Measurements from ENCODE around the gene KCNAB2.

The KCNAB2 gene

DNA sequence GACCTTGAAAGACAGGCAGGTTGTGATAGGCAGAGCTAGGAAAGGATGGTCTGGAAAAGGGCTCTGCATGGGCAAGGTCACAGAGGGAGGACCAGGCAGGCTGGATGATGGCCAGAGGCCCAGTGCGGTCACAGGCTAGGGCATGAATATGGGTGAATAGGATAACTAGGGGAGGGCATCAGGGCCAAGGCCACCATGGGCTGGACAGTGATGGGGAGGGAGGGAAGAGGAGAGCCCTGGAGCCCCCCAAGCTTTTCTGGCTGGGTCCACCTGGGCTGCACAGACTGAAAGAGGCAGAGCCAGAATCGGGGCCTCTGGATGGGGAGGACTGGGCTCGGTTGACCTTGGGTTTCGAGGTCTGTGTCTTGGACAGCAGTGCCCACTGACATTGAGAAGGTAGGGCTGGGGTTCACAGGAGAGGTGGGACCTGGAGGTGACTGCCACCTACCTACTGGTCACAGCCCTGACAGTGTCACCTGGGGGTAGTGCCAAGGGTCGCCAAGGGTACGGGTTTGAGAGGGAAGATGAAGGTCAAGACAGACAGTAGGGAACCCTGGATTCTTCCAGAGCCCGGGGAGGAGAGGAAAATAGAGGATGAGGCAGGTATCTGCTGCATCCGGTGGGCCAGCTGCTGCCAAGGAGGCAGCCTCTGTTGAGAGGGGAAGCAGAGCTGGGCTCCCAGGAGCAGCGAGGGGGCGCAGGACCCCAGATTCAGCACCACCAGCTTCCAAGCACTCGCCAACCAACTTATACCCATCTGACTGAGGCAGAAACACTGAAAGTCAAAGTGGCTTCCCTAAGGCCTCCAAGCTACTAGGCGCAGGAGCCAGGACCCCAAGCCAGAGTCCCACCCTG is 47.4 kb upstream of the KCNAB2 start:
- TF ChIP-seq EZH2phosphoT487 (IDR thresholded peaks at IDR 0.05; ENCODE audit: low read length), result no peak
- H3K4me1 ChIP-seq (ENCODE audit: low read length), result peaks cover 13% of the 10 kb centered on the region; the same call in 1 of the 2 replicates
- H3K27ac ChIP-seq (ENCODE audit: low read length), result no peak overlapping the region

DNA sequence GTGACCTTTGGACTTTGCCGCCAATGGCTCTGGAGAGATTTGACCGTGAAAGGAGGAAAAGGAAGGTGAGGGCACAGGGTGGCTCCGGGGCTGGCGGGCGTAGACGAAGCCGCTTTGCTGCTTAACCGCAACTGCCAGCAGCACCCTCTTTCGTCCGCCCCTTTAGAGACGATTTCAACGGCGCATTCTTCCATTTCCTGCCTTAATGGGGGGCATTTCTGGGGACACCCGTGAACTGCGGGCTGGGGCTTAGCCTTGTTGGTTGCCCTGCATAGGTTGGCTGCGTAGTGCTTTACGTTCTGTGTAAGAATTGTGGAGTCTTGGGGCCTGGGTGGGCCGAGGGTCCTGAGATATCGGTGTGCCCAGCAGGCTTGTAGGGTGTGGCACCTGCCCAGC is 46.8 kb upstream of the KCNAB2 start:
- H4K20me1 ChIP-seq (ENCODE audit: insufficient read depth, low read length), result peaks cover 14% of the 10 kb centered on the region
- H3K9me2 ChIP-seq (replicated peaks; ENCODE audit: insufficient read depth, low read length), result no peaks in the 10 kb centered on the region
- H3K9me3 ChIP-seq (replicated peaks; ENCODE audit: insufficient read depth, low read length), result no peaks in the 10 kb centered on the region
- H3K9ac ChIP-seq (ENCODE audit: low read length), result no peak overlapping the region
- H3K4me1 ChIP-seq (ENCODE audit: low read length), result peaks cover 13% of the 10 kb centered on the region; the same call in 1 of the 2 replicates
- no peaks in the 10 kb centered on the region for H3K27me3 ChIP-seq (replicated peaks; ENCODE audit: insufficient read depth, low read length)
- no peak overlapping the region for H2AFZ ChIP-seq (ENCODE audit: low read length)
- TF ChIP-seq, protein P1, sequence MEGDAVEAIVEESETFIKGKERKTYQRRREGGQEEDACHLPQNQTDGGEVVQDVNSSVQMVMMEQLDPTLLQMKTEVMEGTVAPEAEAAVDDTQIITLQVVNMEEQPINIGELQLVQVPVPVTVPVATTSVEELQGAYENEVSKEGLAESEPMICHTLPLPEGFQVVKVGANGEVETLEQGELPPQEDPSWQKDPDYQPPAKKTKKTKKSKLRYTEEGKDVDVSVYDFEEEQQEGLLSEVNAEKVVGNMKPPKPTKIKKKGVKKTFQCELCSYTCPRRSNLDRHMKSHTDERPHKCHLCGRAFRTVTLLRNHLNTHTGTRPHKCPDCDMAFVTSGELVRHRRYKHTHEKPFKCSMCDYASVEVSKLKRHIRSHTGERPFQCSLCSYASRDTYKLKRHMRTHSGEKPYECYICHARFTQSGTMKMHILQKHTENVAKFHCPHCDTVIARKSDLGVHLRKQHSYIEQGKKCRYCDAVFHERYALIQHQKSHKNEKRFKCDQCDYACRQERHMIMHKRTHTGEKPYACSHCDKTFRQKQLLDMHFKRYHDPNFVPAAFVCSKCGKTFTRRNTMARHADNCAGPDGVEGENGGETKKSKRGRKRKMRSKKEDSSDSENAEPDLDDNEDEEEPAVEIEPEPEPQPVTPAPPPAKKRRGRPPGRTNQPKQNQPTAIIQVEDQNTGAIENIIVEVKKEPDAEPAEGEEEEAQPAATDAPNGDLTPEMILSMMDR (IDR thresholded peaks at IDR 0.05; ENCODE audit: low read length), result no peak
- no peak for TF ChIP-seq EZH2 (optimal IDR thresholded peaks at IDR 0.05; ENCODE audit: low read depth, low read length)
- no peak for TF ChIP-seq EZH2phosphoT487 (IDR thresholded peaks at IDR 0.05; ENCODE audit: low read length)
- no peak overlapping the region for H3K4me2 ChIP-seq (ENCODE audit: low read depth, low read length)
- peaks cover 7% of the 10 kb centered on the region; the same call in 1 of the 2 replicates for H3F3A ChIP-seq (ENCODE audit: insufficient read depth, low read length)
- no peaks in the 10 kb centered on the region for H3K36me3 ChIP-seq (replicated peaks; ENCODE audit: insufficient read depth, low read length)
- DNase-seq, result no peak
- no peak overlapping the region for H3K4me3 ChIP-seq (ENCODE audit: low read length)
- H3K27ac ChIP-seq (ENCODE audit: low read length), result no peak overlapping the region
- H3K79me2 ChIP-seq (ENCODE audit: low read length), result peaks cover 100% of the 10 kb centered on the region

More for the DNA sequence above, 47.4 kb upstream of the KCNAB2 start:
- H3K9me3 ChIP-seq (replicated peaks; ENCODE audit: insufficient read depth, low read length), result no peaks in the 10 kb centered on the region
- no peak for DNase-seq
- H3K4me3 ChIP-seq (ENCODE audit: low read length), result no peak overlapping the region
- H3K27me3 ChIP-seq (replicated peaks; ENCODE audit: insufficient read depth, low read length), result no peaks in the 10 kb centered on the region
- H3K9me2 ChIP-seq (replicated peaks; ENCODE audit: insufficient read depth, low read length), result no peaks in the 10 kb centered on the region
- no peak overlapping the region for H3K9ac ChIP-seq (ENCODE audit: low read length)
- H3K4me2 ChIP-seq (ENCODE audit: low read depth, low read length), result no peak overlapping the region
- peaks cover 13% of the 10 kb centered on the region; the same call in 1 of the 2 replicates for H3F3A ChIP-seq (ENCODE audit: insufficient read depth, low read length)
- H2AFZ ChIP-seq (ENCODE audit: low read length), result no peak overlapping the region
- H4K20me1 ChIP-seq (ENCODE audit: insufficient read depth, low read length), result peaks cover 14% of the 10 kb centered on the region
- peaks cover 100% of the 10 kb centered on the region for H3K79me2 ChIP-seq (ENCODE audit: low read length)
- no peaks in the 10 kb centered on the region for H3K36me3 ChIP-seq (replicated peaks; ENCODE audit: insufficient read depth, low read length)

DNA sequence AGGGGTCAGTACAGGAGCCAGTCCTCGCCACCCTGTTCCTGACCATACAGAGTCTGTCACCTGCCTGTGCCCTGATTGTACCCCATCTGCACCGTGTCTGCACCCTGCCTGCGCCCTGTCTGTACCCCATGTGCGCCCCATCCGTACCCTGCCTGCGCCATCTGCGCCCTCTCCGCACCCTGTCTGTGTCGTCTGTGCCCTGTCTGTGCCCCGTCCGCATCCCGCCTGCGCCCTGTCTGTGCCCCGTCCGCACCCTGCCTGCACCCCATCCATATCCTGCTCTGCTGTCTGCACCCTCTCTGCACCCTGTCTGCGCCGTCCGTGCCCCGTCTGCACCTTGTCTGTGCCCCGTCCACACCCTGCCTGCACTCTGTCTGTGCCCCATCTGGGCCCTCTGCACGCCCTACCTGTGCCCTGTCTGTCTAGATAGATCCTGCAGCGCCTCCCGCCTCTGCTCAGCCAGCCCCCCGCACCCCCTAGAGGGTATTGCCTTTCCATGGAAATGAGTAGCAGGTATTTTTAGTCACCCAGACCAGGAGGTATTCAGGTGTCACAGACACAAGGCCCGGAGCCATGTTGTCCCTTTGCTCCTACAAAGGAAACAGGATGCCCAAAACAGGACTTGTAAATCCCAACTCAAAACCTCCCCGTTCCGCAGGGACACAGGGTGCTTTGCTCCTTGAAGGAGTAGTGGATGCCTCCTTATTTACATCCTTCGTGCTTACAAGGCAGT is 45.8 kb upstream of the KCNAB2 start:
- no peaks in the 10 kb centered on the region for H3K9me2 ChIP-seq (replicated peaks; ENCODE audit: insufficient read depth, low read length)
- H3K27ac ChIP-seq (ENCODE audit: low read length), result no peak overlapping the region
- H3K4me1 ChIP-seq (ENCODE audit: low read length), result peaks cover 8% of the 10 kb centered on the region; the same call in 1 of the 2 replicates
- no peak overlapping the region for H3K9ac ChIP-seq (ENCODE audit: low read length)
- no peak overlapping the region for H3K4me2 ChIP-seq (ENCODE audit: low read depth, low read length)
- H2AFZ ChIP-seq (ENCODE audit: low read length), result no peak overlapping the region
- H3K4me3 ChIP-seq (ENCODE audit: low read length), result no peak overlapping the region
- H3K79me2 ChIP-seq (ENCODE audit: low read length), result peaks cover 100% of the 10 kb centered on the region
- no peak for DNase-seq
- no peaks in the 10 kb centered on the region for H3K27me3 ChIP-seq (replicated peaks; ENCODE audit: insufficient read depth, low read length)
- H3K36me3 ChIP-seq (replicated peaks; ENCODE audit: insufficient read depth, low read length), result no peaks in the 10 kb centered on the region
- TF ChIP-seq, protein P1 (IDR thresholded peaks at IDR 0.05; ENCODE audit: low read length), result no peak
- no peak for TF ChIP-seq EZH2phosphoT487 (IDR thresholded peaks at IDR 0.05; ENCODE audit: low read length)
- no peak for TF ChIP-seq EZH2 (optimal IDR thresholded peaks at IDR 0.05; ENCODE audit: low read depth, low read length)
- no peaks in the 10 kb centered on the region for H3F3A ChIP-seq (ENCODE audit: insufficient read depth, low read length)
- peaks cover 17% of the 10 kb centered on the region for H4K20me1 ChIP-seq (ENCODE audit: insufficient read depth, low read length)
- H3K9me3 ChIP-seq (replicated peaks; ENCODE audit: insufficient read depth, low read length), result no peaks in the 10 kb centered on the region

Measured in MM.1S (cell line).